Endothelial cell of umbilical vein (primary cell): ENCODE measurements around the gene RNU1-3.
"Not testable (repeated sequence)": the region's sequence is repeated elsewhere in the genome, so short reads cannot be mapped to it uniquely, and the experiment has no call there.

Source experiments
- CTCF ChIP-seq, 2 donors: IDR thresholded peaks; 1 replicate in 1 of 2; 2 replicates in 1 of 2; pipeline ENCODE4 v1.5.1; 2011; ENCODE audit warnings: low read length in 2 of 2, mild to moderate bottlenecking in 2 of 2, moderate library complexity in 2 of 2, control low read depth in 1 of 2, inconsistent platforms in 1 of 2, low read depth in 1 of 2; ENCODE audit not compliant: insufficient read depth in 1 of 2; ENCODE audit errors: extremely low read depth in 1 of 2
- EZH2 ChIP-seq: IDR thresholded peaks from 2 replicates; pipeline ENCODE4 v1.6.1; 2012; ENCODE audit warnings: borderline replicate concordance, low read depth, mild to moderate bottlenecking, moderate library complexity, low read length, inconsistent platforms; ENCODE audit not compliant: severe bottlenecking
- FOS ChIP-seq: IDR thresholded peaks from 2 replicates; pipeline ENCODE4 v1.6.1; 2011; ENCODE audit warnings: mild to moderate bottlenecking, low read length, moderate library complexity, borderline replicate concordance; ENCODE audit not compliant: insufficient read depth
- GATA2 ChIP-seq: IDR thresholded peaks from 2 replicates; pipeline ENCODE4 v1.7.0; 2011; ENCODE audit warnings: low read depth, mild to moderate bottlenecking, moderate library complexity, mixed read lengths, low read length; ENCODE audit not compliant: insufficient read length, insufficient read depth
- JUN ChIP-seq: IDR thresholded peaks from 2 replicates; pipeline ENCODE4 v1.6.1; 2011; ENCODE audit warnings: borderline replicate concordance, low read depth; ENCODE audit not compliant: insufficient read length, insufficient read depth
- MAX ChIP-seq: IDR thresholded peaks from 2 replicates; pipeline ENCODE4 v1.6.1; 2011; ENCODE audit not compliant: insufficient read depth, insufficient read length
- MYC ChIP-seq: IDR thresholded peaks from one replicate; pipeline ENCODE4 v1.6.1; 2011; ENCODE audit warnings: mild to moderate bottlenecking, low read depth, low read length
- POLR2A ChIP-seq: IDR thresholded peaks from 2 replicates; pipeline ENCODE4 v1.6.1; 2012; ENCODE audit warnings: low read depth, mild to moderate bottlenecking, control low read depth, low read length
- POLR2AphosphoS5 ChIP-seq: IDR thresholded peaks from 2 replicates; pipeline ENCODE4 v1.6.1; 2012; ENCODE audit warnings: low read depth, mild to moderate bottlenecking, control low read depth, low read length, moderate library complexity; ENCODE audit not compliant: insufficient read depth

GRCh38 chr1:16690971-16691682 is 24.4 kb upstream of the RNU1-3 start:
- not testable (repeated sequence) for TF ChIP-seq CTCF (IDR thresholded peaks at IDR 0.05; ENCODE audit: extremely low read depth in 1 of 2, insufficient read depth in 1 of 2, low read depth in 1 of 2, low read length in 2 of 2); POLR2A; POLR2AphosphoS5; EZH2; FOS; MYC; JUN; MAX; GATA2
